Astrocyte (in vitro differentiated cells and primary cell): Measurements from ENCODE around the gene TMEM97. TPM values are rescaled to one million over a fixed set of nuclear protein-coding genes. Genes with fewer than 3 reads are reported as not detected.

Experiments
- DNase-seq: peaks from one replicate; pipeline ENCODE4 v3.0.0-alpha.2; 2010; ENCODE audit warnings: low read depth
- FAIRE-seq: peaks from 2 replicates; lab custom pipeline; 2011; peaks lifted over from hg19 to GRCh38; lab: Jason Lieb, UNC
- H2AFZ ChIP-seq: 2 replicates; pipeline ENCODE4 v1.6.0; 2012; ENCODE audit warnings: low read depth, low read length, inconsistent platforms
- H3K27ac ChIP-seq: 2 replicates; pipeline ENCODE4 v1.5.1; 2011; ENCODE audit warnings: low read depth, low read length, inconsistent platforms
- H3K27me3 ChIP-seq: 2 replicates; pipeline ENCODE4 v1.6.0; 2011; ENCODE audit warnings: low read length, inconsistent platforms; ENCODE audit not compliant: insufficient read depth
- H3K36me3 ChIP-seq: 2 replicates; pipeline ENCODE4 v1.5.1; 2011; ENCODE audit warnings: low read length, inconsistent platforms; ENCODE audit not compliant: insufficient read depth
- H3K4me1 ChIP-seq: 2 replicates; pipeline ENCODE4 v1.5.1; 2011; ENCODE audit warnings: low read length, inconsistent platforms; ENCODE audit not compliant: insufficient read depth
- H3K4me2 ChIP-seq: 2 replicates; pipeline ENCODE4 v1.6.0; 2012; ENCODE audit warnings: low read length, inconsistent platforms
- H3K4me3 ChIP-seq: 2 replicates; pipeline ENCODE4 v1.5.1; 2011; ENCODE audit warnings: low read depth, mild to moderate bottlenecking, low read length, inconsistent platforms; ENCODE audit not compliant: insufficient read depth
- H3K79me2 ChIP-seq: 2 replicates; pipeline ENCODE4 v1.6.0; 2012; ENCODE audit warnings: mild to moderate bottlenecking, low read length, inconsistent platforms; ENCODE audit not compliant: insufficient read depth
- H3K9ac ChIP-seq: 2 replicates; pipeline ENCODE4 v1.6.0; 2012; ENCODE audit warnings: mild to moderate bottlenecking, low read length, inconsistent platforms
- H3K9me3 ChIP-seq: 2 replicates; pipeline ENCODE4 v1.5.1; 2012; ENCODE audit warnings: low read depth, mild to moderate bottlenecking, low read length, inconsistent platforms; ENCODE audit not compliant: insufficient read depth
- H4K20me1 ChIP-seq: 2 replicates; pipeline ENCODE4 v1.6.0; 2012; ENCODE audit warnings: low read length, inconsistent platforms; ENCODE audit not compliant: insufficient read depth
- H3K27ac Mint-ChIP-seq: one replicate; pipeline ENCODE4 v1.8.0; 2021; ENCODE audit warnings: mild to moderate bottlenecking, mixed read lengths; ENCODE audit not compliant: unreplicated experiment
- H3K27me3 Mint-ChIP-seq: one replicate; pipeline ENCODE4 v1.8.0; 2021; ENCODE audit warnings: low read depth, mixed read lengths; ENCODE audit not compliant: unreplicated experiment
- H3K36me3 Mint-ChIP-seq: one replicate; pipeline ENCODE4 v1.8.0; 2021; ENCODE audit warnings: low read depth, mixed read lengths; ENCODE audit not compliant: unreplicated experiment
- H3K4me1 Mint-ChIP-seq: one replicate; pipeline ENCODE4 v1.8.0; 2021; ENCODE audit warnings: low read depth, mixed read lengths; ENCODE audit not compliant: unreplicated experiment
- H3K4me3 Mint-ChIP-seq: one replicate; pipeline ENCODE4 v1.8.0; 2021; ENCODE audit warnings: mild to moderate bottlenecking, moderate library complexity, mixed read lengths; ENCODE audit not compliant: unreplicated experiment
- H3K9me3 Mint-ChIP-seq: one replicate; pipeline ENCODE4 v1.8.0; 2021; ENCODE audit warnings: mild to moderate bottlenecking, mixed read lengths; ENCODE audit not compliant: unreplicated experiment
- EZH2 ChIP-seq: IDR thresholded peaks from 2 replicates; pipeline ENCODE4 v1.6.1; 2012; ENCODE audit warnings: mild to moderate bottlenecking, low read length, inconsistent platforms; ENCODE audit not compliant: insufficient read depth
- total RNA-seq: library from RNA; stranded (reverse); gene quantifications from 2 replicates; pipeline ENCODE4 v1.2.1, GENCODE V29; 2021
- TF ChIP-seq, protein P1 (sequence below): IDR thresholded peaks from 2 replicates; pipeline ENCODE4 v1.5.1; 2011; ENCODE audit warnings: low read depth, mild to moderate bottlenecking, inconsistent platforms, low read length, moderate library complexity; ENCODE audit not compliant: insufficient read depth

The TMEM97 gene
- total RNA-seq, 1 donor from 2014 or later = 20.4 TPM

- no peaks in the 10 kb centered on the region for H3K9me3 Mint-ChIP-seq
- peaks cover 40% of the 10 kb centered on the region for H3K4me1 Mint-ChIP-seq
- Histone ChIP-seq H2AFZ (no peak overlapping the region), H3K27me3 (peaks cover 22% of the 10 kb centered on the region), H3K4me3 (no peak overlapping the region), H3K9me3 (no peaks in the 10 kb centered on the region), H3K36me3 (no peaks in the 10 kb centered on the region), H3K4me2 (no peak overlapping the region), H3K4me1 (peaks cover 18% of the 10 kb centered on the region), H3K9ac (no peak overlapping the region), H3K27ac (no peak overlapping the region), H3K79me2 (no peaks in the 10 kb centered on the region), H4K20me1 (no peaks in the 10 kb centered on the region)
- no peaks in the 10 kb centered on the region for H3K36me3 Mint-ChIP-seq
- DNase-seq = peak; percentile 76
- H3K4me3 Mint-ChIP-seq = no peak overlapping the region
- peak overlapping the region; percentile 53 for H3K27ac Mint-ChIP-seq
- H3K27me3 Mint-ChIP-seq = peaks cover 18% of the 10 kb centered on the region
- TF ChIP-seq, protein P1, sequence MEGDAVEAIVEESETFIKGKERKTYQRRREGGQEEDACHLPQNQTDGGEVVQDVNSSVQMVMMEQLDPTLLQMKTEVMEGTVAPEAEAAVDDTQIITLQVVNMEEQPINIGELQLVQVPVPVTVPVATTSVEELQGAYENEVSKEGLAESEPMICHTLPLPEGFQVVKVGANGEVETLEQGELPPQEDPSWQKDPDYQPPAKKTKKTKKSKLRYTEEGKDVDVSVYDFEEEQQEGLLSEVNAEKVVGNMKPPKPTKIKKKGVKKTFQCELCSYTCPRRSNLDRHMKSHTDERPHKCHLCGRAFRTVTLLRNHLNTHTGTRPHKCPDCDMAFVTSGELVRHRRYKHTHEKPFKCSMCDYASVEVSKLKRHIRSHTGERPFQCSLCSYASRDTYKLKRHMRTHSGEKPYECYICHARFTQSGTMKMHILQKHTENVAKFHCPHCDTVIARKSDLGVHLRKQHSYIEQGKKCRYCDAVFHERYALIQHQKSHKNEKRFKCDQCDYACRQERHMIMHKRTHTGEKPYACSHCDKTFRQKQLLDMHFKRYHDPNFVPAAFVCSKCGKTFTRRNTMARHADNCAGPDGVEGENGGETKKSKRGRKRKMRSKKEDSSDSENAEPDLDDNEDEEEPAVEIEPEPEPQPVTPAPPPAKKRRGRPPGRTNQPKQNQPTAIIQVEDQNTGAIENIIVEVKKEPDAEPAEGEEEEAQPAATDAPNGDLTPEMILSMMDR = no peak
- TF ChIP-seq EZH2 = no peak
- no peak for FAIRE-seq
Measured at GRCh38 chr17:28279411-28279810, 39.6 kb upstream of the TMEM97 start.

GRCh38 chr17:28280826-28281225 lies 38.2 kb upstream of the TMEM97 start:
- no peak for FAIRE-seq

DNA sequence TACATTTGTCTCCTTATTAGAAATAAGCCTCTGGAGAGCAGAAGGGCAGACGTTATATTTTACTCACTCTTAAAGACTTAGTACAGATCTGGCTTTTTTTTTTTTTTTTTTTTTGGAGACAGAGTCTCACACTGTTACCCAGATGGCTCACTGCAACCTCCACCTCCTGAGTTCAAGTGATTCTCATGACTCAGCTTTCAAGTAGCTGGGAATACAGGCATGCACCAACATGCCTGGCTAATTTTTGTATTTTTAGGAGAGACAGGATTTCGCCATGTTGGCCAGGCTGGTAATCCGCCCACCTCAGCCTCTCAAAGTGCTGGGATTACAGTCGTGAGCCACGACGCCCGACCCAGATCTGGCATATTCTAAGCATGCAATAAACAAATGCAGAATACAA lies 36.4 kb upstream of the TMEM97 start:
- Mint-ChIP-seq H3K27ac (peak overlapping the region; percentile 99), H3K27me3 (no peaks in the 10 kb centered on the region), H3K9me3 (no peaks in the 10 kb centered on the region), H3K4me3 (no peak overlapping the region), H3K4me1 (peaks cover 32% of the 10 kb centered on the region), H3K36me3 (no peaks in the 10 kb centered on the region)
- DNase-seq (peak; percentile 87), FAIRE-seq (no peak)
- Histone ChIP-seq H3K4me2 (peak overlapping the region; percentile 30), H3K27ac (peak overlapping the region; percentile 67), H3K27me3 (peaks cover 2% of the 10 kb centered on the region), H3K4me1 (peaks cover 18% of the 10 kb centered on the region), H3K9ac (peak overlapping the region; percentile 12), H4K20me1 (no peaks in the 10 kb centered on the region), H3K36me3 (no peaks in the 10 kb centered on the region), H3K9me3 (no peaks in the 10 kb centered on the region), H2AFZ (no peak overlapping the region), H3K4me3 (no peak overlapping the region), H3K79me2 (no peaks in the 10 kb centered on the region)
- TF ChIP-seq, protein P1 = no peak
- TF ChIP-seq EZH2 = no peak

More at GRCh38 chr17:28280826-28281225, 38.2 kb upstream of the TMEM97 start:
- H3K9me3 Mint-ChIP-seq = no peaks in the 10 kb centered on the region
- Histone ChIP-seq H3K9me3 (no peaks in the 10 kb centered on the region), H3K4me3 (no peak overlapping the region), H2AFZ (no peak overlapping the region), H3K27ac (no peak overlapping the region), H3K4me2 (no peak overlapping the region), H3K4me1 (peaks cover 18% of the 10 kb centered on the region), H3K36me3 (no peaks in the 10 kb centered on the region), H4K20me1 (no peaks in the 10 kb centered on the region), H3K79me2 (no peaks in the 10 kb centered on the region), H3K9ac (no peak overlapping the region), H3K27me3 (peaks cover 10% of the 10 kb centered on the region)
- H3K4me3 Mint-ChIP-seq = no peak overlapping the region
- no peak overlapping the region for H3K27ac Mint-ChIP-seq
- H3K36me3 Mint-ChIP-seq = no peaks in the 10 kb centered on the region
- H3K27me3 Mint-ChIP-seq = peaks cover 6% of the 10 kb centered on the region
- DNase-seq = no peak
- no peak for TF ChIP-seq EZH2
- TF ChIP-seq, protein P1 = no peak
- peaks cover 32% of the 10 kb centered on the region for H3K4me1 Mint-ChIP-seq
